Middle frontal gyrus (tissue), 1 donor: ENCODE results near the gene UGT2B11.
"Not testable (repeated sequence)": the region's sequence is repeated elsewhere in the genome, so short reads cannot be mapped to it uniquely, and the experiment has no call there.

Source experiments
- DNase-seq: peaks from one replicate; pipeline ENCODE4 v3.0.0-alpha.2; 2015; ENCODE audit warnings: low spot score; ENCODE audit errors: extremely low spot score

The UGT2B11 gene

DNA sequence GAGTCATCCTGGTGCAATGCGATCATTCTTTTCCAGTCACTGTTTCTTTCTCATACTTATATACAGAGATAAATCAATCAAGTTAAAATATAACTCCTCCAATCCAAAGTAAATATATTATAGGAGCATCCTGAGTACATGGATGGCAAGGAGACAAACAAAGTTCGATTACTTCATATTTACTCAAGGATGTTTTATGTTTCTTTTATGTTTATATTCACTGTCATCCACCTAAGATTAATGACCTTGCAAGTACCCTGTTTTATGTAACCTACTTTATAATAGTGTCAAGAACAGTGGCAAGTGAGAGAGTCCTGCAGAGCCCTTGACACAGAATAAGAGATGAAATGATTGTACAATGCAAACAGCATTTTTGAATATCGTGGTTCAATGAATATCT, at the start of gene UGT2B11:
TSS of gene UGT2B11 (minus strand) at position 33 of the 400 bp plus-strand sequence. CDS start at position 7, 26 bp downstream.
- DNase-seq = no peak

DNA sequence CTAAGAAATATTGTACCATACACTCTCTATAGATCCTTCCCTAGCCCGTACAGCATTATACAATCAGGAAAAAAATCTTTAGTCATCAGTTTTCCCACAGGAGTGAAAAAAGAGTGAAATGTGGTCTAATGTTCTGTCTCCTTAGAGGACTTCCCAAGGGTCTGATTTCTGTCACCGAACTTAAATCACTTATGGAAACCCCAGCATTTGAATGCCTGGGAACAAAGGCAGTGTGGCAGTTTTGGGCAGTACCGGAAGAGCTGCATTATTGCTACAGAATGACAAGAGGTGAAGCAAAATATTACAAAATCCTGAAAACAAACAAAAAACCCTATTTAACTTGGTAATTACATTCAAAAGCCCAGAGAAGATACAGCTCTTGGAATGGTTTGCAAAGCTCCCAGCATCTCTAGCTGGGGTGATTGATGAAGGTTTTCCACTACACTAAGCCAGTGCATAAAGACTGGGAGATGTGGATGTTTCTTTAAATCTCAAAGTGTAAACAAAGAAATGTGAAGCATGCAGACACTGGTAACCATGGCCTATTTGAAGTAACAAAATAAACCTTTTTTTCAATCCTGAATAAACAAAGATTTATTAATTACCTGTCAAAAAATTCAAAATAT, 38.7 kb upstream of the UGT2B11 start:
- DNase-seq = not testable (repeated sequence)

DNA sequence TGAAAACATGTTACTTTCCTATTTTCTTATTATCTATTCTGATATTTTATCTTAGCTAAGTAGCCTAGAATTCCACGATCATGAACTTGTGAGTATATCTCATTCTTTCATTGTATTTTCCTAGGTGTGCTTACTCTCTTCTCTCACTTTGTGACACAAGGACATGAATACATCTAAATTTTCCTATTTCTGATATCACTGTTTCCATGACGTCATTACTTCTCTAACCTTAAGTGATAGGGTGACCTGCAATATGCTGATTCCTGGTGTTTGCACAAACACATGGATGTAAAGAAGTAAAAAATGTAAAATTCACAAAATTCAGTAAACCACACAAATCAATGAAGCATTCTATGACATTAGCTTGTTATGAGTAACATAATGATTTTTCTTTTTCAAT, 36.3 kb upstream of the UGT2B11 start:
- DNase-seq = not testable (repeated sequence)

DNA sequence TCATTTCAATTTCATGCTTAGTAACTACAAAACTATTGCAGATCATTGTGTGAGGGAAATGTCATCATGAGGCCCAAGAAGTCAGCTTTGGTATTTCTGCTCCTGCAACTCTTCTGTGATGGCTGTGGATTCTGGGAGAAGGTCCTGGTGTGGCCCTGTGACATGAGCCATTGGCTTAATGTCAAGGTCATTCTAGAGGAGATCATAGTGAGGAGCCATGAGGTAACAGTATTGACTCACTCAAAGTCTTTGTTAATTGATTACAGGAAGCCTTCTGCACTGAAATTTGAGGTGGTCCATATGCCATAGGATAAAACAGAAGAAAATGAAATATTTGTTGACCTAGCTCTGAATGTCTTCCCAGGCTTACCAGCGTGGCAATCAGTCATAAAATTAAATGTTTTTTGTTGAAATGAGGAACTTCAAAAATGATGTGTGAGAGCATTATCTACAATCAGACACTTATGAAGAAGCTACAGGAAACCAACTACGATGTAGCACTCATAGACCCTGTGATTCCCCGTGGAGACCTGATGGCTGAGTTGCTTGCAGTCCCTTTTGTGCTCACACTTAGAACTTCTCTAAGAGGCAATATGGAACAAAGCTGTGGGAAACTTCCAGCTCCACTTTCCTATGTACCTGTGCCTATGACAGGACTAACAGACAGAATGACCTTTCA, 28.2 kb upstream of the UGT2B11 start:
- DNase-seq = not testable (repeated sequence)

DNA sequence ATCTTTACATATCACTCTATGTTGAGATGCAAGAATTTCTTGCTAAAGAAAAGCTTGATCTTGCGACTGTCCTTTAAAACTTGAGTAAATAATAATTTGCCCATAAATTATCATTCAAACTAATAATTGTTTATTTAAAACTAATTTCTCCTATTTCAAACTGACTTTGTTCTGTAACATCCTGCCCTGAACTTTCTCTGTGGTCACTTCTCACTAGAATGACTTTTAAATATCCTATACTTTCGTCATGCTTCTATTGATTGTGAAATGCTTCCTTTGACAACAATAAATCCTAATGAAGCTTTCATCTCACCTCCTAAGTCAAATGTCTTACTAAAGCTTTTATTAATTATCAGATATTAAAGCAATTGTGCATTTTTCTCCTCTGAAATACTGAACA, 27.2 kb upstream of the UGT2B11 start:
- DNase-seq = not testable (repeated sequence)

DNA sequence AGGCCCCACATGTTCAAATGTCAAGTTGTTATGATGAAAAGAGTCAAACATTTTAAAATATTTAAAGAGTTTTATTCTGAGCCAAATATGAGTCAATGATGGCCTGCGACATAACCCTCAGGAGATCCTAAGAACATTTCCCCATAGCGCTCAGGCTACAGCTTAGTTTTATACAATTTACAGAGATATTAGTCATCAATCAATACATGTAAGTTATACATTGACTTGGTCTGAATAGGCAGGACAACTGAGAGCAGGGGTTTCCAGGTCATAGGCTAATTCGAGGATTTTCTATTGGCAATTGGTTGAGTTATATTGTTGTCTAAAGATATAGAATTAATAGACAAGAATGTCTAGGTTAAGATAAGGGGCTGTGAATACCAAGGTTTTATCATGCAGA, 26.2 kb upstream of the UGT2B11 start:
- DNase-seq = not testable (repeated sequence)

DNA sequence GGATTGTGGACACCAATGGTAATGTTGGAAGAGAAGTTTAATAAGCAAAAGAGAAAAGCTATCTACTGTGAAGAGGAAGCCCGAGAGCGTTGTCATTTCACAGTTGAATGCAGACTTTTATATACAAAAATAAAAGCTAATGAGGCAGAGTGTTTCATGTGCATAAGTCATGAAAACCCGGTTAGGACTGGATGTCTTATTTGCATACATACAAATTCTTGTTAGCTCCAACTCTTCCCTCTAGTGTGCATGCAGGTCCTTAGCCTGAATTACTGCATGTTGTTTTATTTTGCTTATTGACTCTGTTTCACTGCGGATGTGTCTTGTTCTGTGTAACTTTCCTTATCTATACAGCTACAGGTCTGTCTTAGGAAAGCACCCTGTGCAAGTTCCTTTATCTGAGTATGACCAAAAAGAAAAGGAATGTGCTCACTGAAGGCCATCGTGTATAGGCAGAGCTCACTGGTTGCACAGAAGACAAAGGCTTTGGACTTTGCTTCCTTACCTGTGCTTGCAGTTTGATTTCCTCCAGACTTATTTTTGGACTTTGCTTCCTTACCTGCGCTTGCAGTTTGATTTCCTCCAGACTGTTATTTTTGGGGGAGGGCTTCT, 25.1 kb upstream of the UGT2B11 start:
- no peak for DNase-seq

DNA sequence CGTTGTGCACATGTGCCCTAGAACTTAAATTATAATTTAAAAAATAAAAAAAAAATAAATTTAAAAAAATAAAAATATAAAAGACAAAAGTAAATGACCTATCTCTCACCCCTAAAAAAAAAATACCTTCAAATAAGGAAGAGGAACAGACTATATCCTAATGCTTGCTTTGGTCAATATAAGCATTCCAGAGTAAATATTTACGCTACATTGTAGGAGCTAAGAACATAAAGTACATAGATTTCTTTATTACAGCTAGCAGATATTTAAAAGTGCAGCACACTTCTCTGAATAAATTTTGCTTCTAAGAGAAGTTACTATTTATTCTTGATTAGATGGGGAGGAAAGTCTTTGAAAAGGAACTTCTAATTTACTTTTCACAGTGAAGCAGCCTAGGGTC, 24.5 kb upstream of the UGT2B11 start:
- no peak for DNase-seq

DNA sequence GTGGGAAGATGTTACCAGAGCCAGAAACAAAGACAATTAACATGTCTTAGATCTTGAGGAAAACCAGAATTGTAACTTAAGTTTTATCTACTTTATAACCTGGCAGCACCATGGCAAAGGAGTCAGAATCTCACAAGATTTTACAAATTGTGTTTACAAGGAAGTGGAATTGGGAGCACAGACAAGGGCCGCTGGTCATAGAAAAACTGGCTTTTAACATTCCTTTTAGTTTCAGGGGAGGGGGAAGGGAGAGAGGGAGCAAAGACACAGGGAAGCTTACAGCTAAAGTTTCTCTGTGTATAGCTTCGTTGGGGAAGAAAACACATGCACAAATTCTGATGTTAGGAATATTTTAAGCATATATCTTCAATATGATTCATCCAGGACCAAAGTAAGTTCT, 10.3 kb upstream of the UGT2B11 start:
- no peak for DNase-seq

DNA sequence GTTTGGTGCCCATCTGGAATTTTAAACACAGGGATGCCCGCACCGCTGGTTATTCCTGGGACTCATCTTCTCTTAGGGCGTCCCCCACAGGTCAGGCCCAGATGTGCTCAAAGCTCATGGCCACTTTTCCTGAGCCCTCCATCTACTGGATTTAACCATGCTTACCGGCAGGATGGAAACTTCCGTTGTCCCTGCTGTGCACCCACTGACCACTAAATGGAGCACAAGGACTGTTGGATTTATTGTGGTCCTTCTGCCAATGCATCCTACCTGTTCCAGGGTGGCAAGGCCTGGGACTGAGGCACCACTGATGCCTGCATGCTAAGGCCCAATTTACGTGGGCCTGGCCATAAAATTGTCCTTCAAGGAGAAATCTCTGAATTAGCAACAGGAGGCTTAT, 8.7 kb upstream of the UGT2B11 start:
- not testable (repeated sequence) for DNase-seq

DNA sequence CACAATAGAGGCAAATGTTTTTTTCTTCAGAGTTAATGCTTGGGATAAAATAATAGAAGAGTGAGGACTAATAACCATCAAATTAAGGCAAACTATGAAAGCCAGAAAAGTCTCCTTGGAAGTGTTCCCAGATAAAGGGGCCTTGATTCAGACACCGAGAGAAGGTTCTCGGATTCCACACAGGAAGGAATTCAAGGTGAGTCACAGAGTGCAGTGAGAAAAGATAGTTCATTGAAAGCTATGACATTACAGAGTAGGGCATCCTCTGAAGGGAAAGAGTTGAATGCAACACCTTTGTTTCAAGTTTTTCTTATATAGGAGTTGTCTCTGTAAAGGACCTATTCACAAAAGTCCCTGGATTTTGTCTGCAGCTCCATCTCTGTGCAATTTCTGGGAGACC, 3.9 kb upstream of the UGT2B11 start:
- not testable (repeated sequence) for DNase-seq

DNA sequence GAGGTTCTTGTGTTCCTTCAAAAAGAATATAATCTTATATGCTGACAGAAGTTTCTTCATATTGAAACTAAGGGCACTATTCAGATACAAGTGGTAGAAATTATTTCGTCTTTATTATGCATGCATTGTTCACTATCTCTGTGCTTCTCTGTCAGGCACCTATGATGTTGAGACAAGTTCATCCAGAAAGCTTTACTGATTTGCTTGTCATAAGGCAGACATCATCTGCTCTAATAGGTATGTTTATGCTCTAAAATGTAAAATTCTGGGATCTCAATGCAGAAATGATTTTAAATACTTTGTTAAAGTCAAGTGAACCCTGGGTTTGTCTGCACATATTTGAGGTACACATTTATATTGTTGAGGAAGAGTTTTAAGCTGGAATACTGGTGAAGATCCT, 3.6 kb downstream of the UGT2B11 start:
- DNase-seq = no peak

DNA sequence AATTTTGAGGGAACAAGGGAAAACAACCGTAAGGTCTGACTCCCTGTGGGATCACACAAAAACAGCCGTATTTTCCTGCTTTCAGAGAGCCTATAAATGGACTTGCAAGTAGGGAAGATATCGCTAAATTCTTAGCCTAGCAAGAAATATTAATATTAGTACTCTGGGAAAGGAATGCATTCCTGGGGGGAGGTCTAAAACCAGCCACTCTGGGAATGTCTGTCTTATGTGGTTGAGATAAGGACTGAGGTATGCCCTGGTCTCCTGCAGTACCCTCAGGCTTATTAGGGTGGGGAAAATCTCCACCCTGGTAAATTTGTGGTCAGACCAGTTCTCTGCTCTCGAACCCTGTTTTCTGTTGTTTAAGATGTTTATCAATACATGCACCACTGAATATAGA, 16.0 kb downstream of the UGT2B11 start:
- DNase-seq = not testable (repeated sequence)

DNA sequence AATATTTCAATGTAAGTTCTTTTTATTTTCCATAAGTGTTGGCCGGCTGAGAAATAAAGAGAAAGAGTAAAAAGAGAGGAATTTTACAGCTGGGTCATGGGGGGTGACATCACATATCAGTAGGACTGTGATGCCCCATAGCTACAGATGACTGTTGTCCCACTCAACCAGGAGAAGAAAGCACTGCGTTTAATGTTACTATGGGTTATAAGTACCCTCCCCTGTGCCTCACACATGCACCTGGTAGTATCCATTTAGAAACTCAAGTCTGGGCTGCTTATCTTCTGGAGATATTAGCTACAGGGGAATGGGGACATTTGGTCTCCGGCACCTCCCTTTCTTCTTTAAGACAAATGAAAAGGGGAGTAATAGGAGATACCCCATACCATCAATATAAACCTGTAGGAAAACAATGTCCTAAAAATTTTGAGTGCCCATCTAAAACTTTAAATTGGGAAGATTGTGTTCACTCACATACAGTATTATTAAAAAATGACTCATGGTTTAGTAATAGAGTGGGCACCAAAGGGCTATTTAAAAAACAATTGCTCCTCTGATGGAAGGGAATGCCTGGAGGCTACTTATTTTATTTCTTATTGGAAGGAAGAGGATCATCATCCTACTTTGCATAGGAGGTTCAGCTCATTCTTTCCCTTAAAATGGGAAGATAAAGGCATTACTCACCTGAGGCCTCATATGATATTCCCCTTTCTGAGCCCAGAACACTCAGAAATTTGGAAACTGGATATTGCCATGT, 18.2 kb downstream of the UGT2B11 start:
- DNase-seq = no peak

DNA sequence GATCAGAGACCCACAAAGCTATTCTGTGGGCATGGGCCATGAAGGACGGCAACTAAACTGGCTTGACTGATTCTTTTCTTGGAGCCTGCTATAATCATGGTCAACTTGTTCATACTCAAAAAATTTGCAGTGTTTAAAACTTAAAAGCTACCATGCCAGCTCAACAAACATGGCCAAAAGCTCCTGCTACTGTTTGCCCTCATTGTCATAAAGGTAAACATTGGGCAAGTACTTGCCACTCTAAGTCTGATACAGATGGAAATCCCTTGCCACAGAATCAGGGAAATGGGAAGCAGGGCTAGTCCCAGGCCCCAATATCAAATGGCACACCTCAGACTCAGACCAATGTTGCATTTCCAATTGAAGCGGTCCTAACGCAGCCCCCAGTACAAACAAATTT, 20.4 kb downstream of the UGT2B11 start:
- no peak for DNase-seq

DNA sequence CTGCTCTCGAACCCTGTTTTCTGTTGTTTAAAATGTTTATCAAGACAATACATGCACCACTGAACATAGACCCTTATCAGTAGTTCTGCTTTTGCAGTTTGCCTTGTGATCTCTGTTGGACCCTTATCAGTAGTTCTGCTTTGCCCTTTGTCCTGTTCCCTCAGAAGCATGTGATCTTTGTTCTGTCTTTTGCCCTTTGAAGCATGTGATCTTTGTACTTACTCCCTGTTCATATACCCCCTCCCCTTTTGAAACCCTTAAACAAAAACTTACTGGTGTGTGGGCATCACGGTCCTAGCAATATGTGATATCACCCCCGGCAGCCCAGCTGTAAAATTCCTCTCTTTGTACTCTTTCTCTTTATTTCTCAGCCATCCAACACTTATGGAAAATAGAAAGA, 22.6 kb downstream of the UGT2B11 start:
- not testable (repeated sequence) for DNase-seq

DNA sequence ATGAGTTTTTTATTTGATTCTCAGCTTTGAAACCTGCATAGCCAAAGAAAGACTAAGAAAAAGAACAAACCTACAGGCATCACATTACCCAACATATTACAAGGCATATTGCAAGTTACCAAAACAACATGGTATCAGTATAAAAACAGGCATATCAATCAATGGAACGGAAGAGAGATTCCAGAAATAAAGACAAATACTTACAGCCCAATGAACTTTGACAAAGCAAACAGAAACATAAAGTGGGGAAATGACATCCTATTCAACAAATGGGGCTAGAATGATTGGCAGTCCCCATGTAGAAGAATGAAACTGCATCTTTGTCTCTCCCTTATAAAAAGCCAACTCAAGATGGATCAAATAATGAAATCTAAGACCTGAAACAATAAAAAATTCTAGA, 23.9 kb downstream of the UGT2B11 start:
- not testable (repeated sequence) for DNase-seq

DNA sequence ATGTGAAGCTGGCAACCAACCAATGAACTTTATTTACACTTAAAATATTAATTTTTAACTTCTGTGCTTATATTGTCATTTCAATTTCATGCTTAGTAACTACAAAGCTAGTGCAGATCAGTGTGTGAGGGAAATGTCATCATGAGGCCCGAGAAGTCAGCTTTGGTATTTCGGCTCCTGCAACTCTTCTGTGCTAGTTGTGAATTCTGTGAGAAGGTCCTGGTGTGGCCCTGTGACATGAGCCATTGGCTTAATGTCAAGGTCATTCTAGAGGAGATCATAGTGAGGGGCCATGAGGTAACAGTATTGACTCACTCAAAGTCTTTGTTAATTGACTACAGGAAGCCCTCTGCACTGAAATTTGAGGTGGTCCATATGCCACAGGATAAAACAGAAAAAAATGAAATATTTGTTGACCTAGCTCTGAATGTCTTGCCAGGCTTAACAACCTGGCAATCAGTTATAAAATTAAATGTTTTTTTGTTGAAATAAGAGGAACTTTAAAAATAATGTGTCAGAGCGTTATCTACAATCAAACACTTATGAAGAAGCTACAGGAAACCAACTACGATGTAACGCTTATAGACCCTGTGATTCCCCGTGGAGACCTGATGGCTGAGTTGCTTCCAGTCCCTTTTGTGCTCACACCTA, 32.9 kb downstream of the UGT2B11 start:
- not testable (repeated sequence) for DNase-seq

DNA sequence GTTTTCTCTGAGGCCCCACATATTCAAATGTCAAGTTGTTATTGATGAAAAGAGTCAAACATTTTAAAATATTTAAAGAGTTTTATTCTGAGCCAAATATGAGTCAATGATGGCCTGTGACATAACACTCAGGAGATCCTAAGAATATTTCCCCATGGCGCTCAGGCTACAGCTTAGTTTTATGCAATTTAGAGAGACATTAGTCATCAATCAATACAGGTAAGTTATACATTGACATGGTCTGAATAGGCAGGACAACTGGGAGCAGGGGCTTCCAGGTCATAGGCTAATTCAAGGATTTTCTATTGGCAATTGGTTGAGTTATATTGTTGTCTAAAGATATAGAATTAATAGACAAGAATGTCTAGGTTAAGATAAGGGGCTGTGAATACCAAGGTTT, 34.7 kb downstream of the UGT2B11 start:
- DNase-seq = not testable (repeated sequence)

DNA sequence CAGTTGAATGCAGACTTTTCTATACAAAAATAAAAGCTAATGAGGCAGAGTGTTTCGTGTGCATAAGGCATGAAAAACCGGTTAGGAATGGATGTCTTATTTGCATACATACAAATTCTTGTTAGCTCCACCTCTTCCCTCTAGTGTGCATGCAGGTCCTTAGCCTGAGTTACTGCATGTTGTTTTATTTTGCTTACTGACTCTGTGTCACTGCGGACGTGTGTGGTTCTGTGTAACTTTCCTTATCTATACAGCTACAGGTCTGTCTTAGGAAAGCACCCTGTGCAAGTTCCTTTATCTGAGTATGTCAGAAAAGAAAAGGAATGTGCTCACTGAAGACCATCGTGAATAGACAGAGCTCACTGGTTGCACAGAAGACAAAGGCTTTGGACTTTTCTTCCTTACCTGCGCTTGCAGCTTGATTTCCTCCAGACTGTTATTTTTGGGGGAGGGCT, 35.8 kb downstream of the UGT2B11 start:
- DNase-seq = not testable (repeated sequence)
